HG02588 (cell line): Measurements from ENCODE around the gene CHDH.
A peak's percentile ranks its signal among the peaks of the same experiment; 100 is the strongest.

Experiments
- ATAC-seq: cut with Tn5 transposase; IDR thresholded peaks from one replicate; pipeline ENCODE4 v1.9.1; 2021; ENCODE audit warnings: mild to moderate bottlenecking, moderate library complexity; ENCODE audit not compliant: unreplicated experiment

The CHDH gene

DNA sequence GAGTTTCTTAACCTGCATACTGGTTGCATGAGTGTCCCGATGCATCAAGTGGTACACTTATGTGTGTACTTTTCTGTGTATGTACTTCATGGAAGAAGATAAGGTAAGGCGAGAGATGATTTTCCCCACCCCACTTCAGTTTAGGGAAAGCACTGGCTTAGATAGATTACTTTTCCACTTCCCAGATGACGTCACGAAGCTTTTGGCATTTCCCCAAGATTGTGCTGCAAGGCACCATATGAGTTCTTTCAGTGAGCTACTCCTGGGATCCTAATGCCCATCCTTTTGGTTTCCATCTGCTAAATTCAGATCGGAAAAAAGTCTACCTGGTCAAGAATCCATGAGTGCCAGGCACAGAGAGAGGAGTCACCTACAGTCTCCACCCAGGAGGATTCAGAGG is 4.7 kb upstream of the CHDH start:
- ATAC-seq = no peak

DNA sequence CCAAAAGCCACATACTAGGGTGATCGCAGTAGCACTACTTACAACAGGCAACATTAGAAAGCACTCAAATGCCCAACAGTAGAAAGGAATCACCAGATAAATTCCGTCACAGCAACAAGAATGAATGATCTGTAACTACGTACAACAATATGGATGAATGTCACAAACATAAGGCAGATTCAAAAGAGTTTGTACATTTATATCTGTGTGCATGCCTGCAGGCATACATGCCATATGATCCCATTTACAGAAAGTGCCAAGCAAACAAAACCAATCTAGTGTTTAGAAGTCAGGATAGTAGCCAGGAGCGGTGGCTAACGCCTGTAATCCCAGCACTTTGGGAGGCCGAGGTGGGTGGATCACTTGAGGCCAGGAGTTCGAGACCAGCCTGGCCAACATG is 3.7 kb upstream of the CHDH start:
- ATAC-seq = no peak

DNA sequence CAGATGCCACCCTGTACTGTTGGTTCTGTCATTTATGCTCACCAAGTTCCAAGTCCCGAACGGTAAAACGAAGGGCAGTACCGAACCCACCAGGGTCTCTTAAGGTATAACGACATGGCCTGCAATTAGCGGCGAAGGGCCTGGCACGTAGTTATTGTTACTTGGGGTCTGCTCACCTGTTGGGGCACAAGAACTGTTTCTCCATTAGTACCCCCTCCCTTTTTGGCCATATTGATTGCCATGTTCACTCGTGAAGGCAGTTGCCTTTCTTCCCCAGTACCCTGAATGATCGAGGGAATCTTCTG is 584 bp upstream of the CHDH start:
- ATAC-seq = no peak

DNA sequence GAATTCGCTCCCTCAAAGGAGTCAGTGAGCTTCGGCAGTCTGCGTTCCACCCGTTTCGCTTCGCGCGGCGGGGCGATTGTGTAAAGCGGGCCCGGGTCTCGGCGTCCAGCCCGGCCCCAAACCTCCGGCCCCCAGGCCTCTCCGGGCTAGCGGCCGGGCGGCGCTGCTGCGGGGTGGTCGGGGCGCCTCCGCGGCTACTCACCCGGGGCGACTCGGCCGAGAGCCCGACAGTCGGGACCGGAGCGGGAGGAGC is 412 bp downstream of the CHDH start:
- ATAC-seq = no peak

DNA sequence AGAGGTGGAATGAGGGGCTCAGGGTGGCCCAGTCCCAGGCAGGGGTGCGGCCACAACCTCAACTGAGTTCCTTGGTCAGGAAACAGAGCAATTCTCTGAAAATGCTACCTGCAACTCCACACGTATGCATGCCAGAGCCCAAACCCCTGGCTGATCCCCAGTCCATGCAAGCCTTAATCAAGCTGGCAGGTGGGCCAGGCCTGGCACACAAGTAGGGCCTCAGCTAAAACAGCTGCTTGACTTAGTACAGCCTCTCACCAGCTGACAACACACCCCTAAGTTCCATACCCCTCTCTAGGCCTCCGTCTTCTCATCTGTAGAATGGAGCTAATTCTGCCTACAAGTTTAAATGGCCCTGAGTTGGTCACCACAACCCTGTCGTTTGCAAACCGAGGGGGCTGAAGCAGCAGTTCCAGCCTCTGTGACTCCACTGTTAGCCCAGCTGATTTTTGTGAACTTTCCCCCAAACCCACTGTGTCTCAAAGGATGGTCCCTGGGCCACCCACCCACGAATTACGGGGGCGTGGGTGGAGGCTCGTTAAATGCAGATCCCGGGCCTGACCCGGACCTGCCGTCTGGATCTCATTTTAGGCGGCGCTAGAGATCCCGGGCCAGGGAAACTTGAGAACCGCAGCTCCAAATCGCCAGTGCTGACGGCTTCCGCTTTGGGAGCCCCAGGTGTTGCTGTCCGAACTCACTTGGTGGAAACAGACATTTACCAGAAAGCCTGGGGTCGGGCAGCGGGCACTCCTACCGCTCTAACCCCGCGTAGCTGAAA is 927 bp downstream of the CHDH start:
- ATAC-seq = peak; percentile 13

DNA sequence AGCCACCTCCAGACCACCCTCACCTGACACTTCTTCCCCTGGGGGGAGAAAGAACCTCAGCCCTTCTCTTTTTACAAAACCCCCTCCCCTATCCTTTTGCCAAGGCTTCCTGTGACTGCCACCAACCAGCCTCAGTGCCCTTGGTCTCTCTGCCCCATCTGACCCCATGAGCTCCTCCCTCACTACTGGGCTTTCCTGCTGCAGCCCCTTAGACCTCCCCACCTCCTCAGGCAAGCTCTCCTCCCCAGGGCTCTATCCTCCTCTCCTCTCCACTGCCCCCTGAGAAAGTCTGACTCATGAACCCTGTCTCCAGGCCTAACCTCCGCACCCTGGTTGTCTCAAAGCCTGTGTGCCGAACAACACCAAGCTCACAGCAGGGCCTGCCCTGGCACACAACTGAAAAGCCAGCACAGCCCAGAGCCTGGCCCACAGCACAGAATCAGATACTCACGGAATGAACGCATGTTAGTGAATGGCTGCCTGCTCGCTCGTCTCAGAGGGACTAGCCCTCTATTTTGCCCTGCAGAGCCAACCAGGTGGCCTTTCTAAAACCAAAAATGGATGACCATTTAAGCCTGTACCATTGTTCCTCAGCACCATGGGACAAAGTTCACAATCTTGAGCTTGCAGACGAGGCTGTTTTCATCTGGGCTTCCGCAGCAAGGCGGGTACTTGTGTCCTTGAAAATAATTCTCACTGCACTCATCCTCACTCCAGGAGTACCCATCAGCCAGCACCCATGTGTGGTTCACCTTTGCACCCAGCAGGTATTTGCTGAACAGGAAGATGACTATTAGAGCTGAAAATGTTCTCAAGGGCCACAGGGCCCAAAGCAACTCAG is 1.7 kb downstream of the CHDH start:
- no peak for ATAC-seq

DNA sequence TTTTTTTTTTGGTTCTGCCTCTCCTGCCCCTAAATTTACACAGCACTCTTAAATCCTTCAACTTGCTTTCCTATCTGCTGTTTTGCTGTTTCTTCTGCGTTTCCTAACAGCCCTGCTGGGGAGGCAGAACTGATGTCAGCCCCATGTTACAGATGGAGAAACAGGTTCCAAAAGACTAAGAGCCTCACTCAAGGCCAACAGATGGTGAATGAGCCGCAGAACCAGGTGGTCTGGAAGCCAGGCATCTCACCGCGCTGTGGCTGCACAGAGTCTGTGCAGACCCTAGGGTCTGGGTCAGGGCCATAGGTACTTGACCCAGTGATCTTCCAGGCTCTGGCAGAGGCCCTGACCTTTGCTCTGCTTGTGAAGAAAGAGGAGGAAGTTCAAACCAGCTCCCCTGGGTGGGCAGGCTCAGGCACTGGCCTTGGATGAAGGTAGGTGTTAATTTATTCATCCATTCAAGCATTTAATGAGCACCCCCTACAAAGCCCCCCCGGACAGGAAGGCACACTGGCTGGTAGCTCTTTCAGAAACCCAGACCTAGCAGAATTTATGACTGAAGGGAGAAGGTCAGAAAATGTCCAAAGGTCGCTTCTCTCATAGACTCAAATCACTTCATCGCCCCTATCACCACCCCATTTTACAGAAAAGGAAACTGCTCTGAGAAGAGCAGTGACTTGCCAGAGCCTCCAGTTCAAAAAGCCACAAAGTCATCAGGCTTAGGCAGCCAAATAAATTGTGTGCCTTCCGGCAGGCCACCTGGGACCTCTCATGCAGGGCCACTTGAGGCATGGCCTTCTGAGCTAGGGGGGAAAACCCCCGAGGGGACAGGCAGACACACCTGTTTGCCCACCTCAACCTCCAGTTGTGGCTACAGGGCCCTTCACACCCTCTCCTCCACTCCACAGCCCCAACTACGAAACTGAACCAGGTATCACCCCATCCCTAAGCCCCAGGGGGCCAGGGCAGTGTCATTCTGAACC is 2.7 kb downstream of the CHDH start:
- peak; percentile 40 for ATAC-seq

DNA sequence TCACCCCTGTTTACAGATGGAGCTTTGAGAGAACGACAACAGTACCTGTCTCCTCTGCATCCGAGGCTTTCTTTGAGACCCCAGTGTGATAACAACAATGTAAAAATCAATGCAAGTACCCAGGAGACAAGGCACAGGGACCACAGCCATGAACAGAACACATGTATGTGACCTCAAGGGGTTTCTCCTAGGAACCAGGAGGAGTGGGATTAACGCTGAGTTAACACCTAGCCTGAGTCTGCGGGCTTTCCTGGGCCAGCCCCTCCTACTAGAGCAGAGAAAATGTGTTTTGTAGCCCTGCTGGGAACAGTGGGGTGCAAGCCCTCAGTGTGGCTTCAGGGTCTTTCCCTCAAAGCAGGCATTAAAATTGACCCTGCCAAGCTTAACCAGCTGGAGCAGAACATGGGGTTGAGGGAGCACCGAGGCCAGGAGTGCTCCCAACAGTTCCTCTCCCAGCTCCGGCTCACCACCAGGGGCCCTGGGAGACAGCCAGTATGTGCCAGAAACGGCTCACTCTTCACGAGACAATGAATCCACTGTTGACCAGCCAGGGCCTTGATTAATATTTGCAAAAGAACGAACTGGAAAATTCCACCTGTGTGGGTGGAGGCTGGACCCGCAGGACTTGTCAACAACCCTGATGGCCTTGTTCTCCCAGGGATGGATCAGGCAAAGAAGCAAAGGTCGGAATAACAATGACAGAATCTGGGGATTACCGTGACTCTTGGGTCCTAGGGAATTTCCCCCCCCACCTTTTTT is 3.6 kb downstream of the CHDH start:
- no peak for ATAC-seq

DNA sequence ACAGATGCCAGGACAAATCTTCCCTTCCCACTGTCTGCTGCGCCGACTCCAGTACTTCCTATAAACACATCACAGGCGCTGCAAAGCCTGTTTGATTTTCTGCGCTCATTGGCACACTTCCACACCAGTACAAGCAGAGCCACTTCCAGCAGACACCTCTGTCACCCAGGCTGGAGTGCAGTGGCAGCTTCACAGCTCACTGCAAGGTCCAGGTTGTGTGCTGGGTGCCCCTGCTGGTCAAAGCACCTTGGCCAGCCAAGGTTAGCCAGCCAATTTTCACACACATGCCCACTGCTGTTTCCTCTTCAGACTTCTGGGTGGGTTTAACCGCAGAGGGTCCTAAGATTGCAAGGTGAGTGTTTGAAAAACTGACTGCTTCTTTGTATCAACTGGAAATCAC is 4.9 kb downstream of the CHDH start:
- ATAC-seq = no peak

DNA sequence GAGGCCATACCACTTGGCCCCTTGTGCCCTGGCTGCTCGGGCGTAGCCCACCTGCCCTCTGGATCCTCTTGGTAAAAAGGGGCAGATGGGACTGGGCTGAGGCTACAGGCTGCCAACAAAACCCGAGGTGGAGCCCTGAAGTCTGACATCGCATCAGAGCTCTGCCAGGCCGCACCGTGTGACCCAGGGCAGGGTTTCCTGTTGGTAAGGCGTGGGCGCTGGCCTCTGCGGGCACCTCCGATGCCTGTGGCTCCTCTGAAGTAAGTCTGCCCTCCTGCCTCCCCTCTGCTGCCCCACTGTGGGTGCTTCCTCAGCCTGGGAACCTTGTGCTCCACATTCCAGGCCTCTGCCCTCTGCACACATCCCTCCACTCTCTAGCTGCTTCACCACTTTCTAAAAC is 8.9 kb downstream of the CHDH start:
- ATAC-seq = no peak

DNA sequence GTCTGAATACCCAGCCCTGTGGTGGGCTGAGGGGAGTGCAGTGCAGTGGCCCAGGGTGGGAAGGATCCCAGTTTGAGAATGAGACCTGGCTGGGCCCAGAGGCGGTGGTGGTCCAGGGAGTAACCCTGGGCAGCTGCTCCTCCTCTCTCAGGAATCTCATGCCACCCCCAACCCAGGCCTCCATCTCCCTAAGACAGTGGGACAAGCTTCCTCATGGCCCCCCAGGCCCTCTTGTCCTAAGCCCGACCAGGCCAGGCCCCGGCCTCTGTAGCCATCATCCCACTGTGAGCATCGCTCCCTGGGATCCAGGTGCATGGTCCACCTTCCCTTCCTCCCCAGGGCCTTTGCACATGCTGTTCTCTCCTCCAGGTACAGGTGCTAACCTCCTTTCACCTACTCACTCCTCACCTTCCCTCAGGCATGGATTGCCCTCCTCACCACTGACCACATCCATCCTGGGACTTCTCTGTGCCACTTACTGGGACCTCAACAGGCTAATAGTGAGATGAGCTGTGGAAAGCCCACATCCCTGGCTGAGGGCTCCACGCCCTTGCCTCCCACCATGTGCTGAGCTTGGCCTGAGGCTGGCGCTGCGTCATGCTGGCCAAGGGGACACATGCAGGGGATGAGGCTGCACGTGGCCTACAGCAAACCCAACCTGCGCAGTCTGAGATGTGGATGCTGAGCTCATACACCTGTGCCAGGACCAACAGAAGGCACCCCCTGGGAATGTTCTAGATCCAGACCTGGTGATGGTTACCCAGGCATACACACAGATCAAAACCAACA is 9.9 kb downstream of the CHDH start:
- no peak for ATAC-seq

DNA sequence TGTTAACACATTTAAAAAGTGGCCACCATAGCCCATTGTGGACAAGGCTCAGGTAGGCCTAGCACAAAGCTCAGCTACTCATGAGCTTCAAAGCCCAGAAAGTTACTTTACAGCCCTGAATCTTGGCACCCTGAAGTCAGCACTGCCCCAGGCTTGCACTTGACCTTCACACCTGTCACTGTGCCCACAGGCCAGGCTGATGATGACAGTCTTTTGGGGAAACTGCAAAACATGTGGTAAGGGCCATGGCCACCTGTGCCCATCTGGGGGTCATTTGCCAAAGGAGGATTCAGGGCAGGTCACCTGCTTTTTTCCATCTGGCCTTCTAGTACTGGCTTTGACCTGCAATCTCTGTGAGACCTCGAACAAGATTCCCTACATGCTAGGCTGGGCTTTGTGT is 11.0 kb downstream of the CHDH start:
- ATAC-seq = no peak

DNA sequence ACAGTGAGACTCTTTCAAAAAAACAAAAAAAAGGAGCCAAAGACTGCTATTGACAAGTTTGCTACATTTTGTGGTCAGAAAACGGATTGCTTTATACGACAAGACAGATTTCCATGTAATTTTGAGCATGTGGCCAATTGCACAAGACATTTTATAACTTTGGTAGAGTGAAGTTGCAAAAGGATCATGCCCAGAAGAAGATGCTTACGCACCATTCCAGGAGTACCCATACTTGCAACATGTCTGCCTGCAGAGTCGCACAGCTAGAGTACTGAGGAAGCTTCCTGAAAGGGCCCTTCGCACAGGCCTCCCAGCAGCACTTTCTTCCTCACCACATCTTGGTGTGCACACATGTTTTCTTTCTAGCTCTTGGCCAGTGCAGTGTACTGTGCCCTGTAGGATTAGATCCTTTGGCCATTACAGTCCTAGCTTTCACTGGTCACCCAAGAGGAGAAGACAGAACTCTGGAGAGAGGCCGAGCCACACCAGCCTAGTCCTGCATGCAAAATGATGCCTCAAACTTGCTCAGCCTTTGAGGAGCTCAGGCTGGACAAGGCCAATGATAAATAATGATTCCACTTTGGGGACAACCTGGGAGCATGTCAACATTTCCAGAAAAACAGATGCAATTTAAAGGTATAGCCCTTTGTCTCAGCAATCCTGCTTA is 11.7 kb downstream of the CHDH start:
- ATAC-seq = no peak

DNA sequence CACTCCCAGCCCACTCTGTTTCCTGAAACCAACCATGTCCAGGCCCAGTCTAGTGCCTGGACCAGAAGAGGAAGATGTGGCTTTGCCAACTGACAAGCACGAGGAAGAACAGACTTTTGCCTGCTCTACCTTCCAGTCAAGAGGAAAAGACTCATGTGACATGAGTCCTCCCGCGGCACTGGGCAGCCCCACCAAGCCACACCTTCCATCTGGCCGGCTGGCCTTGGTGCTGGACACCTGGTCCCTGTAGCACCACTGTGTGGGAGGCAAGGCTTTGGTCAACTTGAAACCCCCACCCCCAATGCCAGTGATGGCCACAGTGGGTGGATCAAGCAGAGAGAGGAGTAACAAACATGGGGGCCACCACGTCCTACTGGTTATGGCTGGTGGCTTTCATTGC is 12.5 kb downstream of the CHDH start:
- ATAC-seq = no peak

DNA sequence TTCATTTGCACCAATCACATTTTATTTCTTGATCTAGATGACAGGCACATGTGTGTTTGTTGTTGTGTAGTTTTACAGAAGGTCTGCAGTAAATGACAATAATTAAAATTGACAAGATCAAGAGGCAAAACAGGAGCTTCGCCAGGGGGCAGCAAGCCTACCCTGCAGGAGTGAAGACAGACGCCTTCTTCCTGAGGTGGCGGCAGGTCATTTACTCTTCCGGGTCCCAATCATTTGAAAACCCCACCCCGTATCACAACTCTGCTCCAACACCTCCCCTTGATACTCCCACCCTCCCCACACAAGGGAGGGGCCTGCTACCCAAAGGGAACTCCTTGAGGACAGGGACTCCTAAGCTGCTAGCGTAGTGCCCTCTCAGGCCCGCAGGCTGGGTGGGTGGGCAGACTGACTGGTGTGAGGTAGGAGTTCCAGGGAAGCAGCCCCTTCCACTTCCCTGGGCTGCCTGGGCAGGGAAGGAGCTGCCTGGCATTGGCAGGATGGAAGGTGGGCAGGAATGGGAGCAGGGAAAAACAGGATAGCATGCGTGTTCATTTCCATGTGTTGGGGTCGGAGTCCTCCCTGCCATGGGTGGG is 13.1 kb downstream of the CHDH start:
- no peak for ATAC-seq

DNA sequence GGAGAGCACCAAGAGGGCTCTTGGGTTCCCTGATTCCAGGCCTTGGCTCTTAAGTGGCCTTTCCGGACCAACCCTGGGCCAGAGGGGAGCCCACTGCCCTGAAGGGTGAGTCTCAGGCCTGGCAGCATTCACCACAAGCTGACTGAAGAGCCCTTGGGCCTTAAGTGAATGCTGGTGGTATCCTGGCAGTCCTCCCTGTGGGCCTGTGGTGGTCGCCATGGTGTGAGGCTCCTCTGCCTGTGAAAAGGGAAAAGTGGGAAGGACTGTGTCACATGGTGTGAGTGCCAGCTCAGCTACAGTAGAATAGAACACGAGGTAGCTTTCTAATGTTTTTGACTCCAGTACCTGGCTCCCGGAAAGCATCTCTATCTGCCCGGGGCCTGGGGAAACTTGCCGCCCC is 15.3 kb downstream of the CHDH start:
- ATAC-seq = no peak

DNA sequence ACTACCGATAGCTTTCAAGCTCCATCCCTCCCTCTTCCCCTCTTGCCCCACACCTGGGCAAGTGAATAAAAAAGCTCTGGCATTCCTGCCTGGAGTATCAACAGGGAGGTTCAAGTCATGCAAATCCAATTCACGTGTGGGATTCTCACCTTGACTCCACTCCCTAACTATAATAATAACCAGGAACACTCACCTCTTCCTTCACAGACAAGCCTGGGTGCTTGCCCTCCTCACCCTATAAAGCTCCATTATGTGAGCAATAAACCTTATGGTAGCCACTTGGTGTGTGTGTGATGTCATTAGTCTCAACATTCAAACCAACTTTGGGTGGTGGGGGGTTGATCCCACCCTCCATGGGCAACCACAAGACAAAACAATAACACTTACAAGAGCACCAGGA is 16.6 kb downstream of the CHDH start:
- ATAC-seq = no peak

DNA sequence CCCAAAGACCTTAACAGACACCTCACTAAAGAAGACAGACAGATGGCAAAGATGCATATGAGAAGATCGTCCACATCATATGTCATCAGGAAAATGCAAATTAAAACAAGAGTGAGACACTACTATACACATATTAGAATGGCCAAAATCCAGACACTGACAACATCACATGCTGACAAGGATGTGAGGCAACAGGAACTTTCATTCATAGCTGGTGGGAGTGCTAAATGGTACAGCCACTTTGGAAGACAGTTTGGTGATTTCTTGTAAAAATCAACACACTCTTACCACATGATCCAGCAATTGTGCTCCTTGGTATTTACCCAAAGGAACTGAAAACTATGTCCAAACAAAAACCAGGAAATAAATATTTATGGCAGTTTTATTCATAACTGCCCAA is 17.6 kb downstream of the CHDH start:
- no peak for ATAC-seq

DNA sequence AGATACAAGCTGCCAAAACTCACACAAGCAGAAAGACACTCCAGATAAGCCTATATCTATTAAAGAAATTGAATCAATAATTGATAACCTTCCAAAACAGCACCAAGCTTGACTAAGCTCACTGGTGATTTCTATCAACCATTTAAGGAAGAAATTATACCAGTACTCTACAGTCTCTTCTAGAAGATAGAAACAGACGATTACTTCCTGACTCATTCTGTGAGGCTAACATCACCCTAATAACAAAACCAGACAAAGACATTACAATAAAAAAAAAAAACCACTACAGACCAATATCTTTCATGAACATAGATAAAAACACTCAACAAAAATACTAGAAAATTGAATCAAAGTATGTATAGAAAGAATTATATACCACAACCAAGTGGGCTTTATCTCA is 20.2 kb downstream of the CHDH start:
- no peak for ATAC-seq
